Type B pancreatic cell (in vitro differentiated cells): Measurements from ENCODE around the gene NAALADL1. TPM values are rescaled to one million over a fixed set of nuclear protein-coding genes. Genes with fewer than 3 reads are reported as not detected.

Experiments
- DNase-seq: peaks from one replicate; pipeline ENCODE4 v3.0.0; 2021; ENCODE audit warnings: mixed read lengths; ENCODE audit not compliant: unreplicated experiment; ENCODE audit errors: extremely low spot score
- H3K27ac Mint-ChIP-seq: 2 replicates; pipeline ENCODE4 v1.8.0; 2021; ENCODE audit warnings: mild to moderate bottlenecking, mixed read lengths
- H3K27me3 Mint-ChIP-seq: 2 replicates; pipeline ENCODE4 v1.8.0; 2021; ENCODE audit warnings: mixed read lengths
- H3K36me3 Mint-ChIP-seq: 2 replicates; pipeline ENCODE4 v1.8.0; 2021; ENCODE audit warnings: mixed read lengths
- H3K4me1 Mint-ChIP-seq: one replicate; pipeline ENCODE4 v1.8.0; 2021; ENCODE audit warnings: mixed read lengths; ENCODE audit not compliant: unreplicated experiment
- H3K4me3 Mint-ChIP-seq: 2 replicates; pipeline ENCODE4 v1.8.0; 2021; ENCODE audit warnings: mild to moderate bottlenecking, mixed read lengths
- H3K9me3 Mint-ChIP-seq: 2 replicates; pipeline ENCODE4 v1.8.0; 2021; ENCODE audit warnings: mixed read lengths
- CTCF ChIP-seq: fragments of 200-600 bp; sonication (generic); conservative IDR thresholded peaks from 2 replicates; pipeline ENCODE4 v1.5.0; 2021; ENCODE audit warnings: antibody characterized with exemption, mild to moderate bottlenecking
- total RNA-seq: library from RNA; stranded (reverse); gene quantifications from 2 replicates; pipeline ENCODE4 v1.2.1, GENCODE V29; 2021; ENCODE audit warnings: low replicate concordance

The NAALADL1 gene
- total RNA-seq, 1 donor from 2014 or later = 1.2 TPM

- peak overlapping the region; percentile 93 for H3K27ac Mint-ChIP-seq
- peaks cover 4% of the 10 kb centered on the region for H3K4me1 Mint-ChIP-seq
- peaks cover 3% of the 10 kb centered on the region for H3K36me3 Mint-ChIP-seq
- no peaks in the 10 kb centered on the region for H3K27me3 Mint-ChIP-seq
- TF ChIP-seq CTCF = no peak
- H3K4me3 Mint-ChIP-seq = peak overlapping the region; percentile 93
- no peak for DNase-seq
- H3K9me3 Mint-ChIP-seq = no peaks in the 10 kb centered on the region
Measured at GRCh38 chr11:65040520-65040846, 17.9 kb downstream of the NAALADL1 start.

GRCh38 chr11:65036931-65037330 lies 21.4 kb downstream of the NAALADL1 start:
- Mint-ChIP-seq H3K4me3 (no peak overlapping the region), H3K27me3 (no peaks in the 10 kb centered on the region), H3K9me3 (no peaks in the 10 kb centered on the region), H3K4me1 (peaks cover 4% of the 10 kb centered on the region), H3K27ac (no peak overlapping the region), H3K36me3 (no peaks in the 10 kb centered on the region)
- no peak for TF ChIP-seq CTCF
- no peak for DNase-seq

GRCh38 chr11:65035579-65035978 lies 22.8 kb downstream of the NAALADL1 start:
- Mint-ChIP-seq H3K4me1 (peaks cover 2% of the 10 kb centered on the region), H3K27me3 (no peaks in the 10 kb centered on the region), H3K27ac (no peak overlapping the region), H3K4me3 (no peak overlapping the region), H3K36me3 (no peaks in the 10 kb centered on the region), H3K9me3 (no peaks in the 10 kb centered on the region)
- TF ChIP-seq CTCF = no peak
- no peak for DNase-seq

- no peak overlapping the region for H3K27ac Mint-ChIP-seq
- no peaks in the 10 kb centered on the region for H3K4me1 Mint-ChIP-seq
- H3K4me3 Mint-ChIP-seq = no peak overlapping the region
Measured at GRCh38 chr11:65034423-65034822, 23.9 kb downstream of the NAALADL1 start.

GRCh38 chr11:65032216-65032615 lies 26.1 kb downstream of the NAALADL1 start:
- TF ChIP-seq CTCF = no peak
- Mint-ChIP-seq H3K4me1 (peaks cover 7% of the 10 kb centered on the region), H3K9me3 (no peaks in the 10 kb centered on the region), H3K27ac (no peak overlapping the region), H3K27me3 (no peaks in the 10 kb centered on the region), H3K36me3 (no peaks in the 10 kb centered on the region), H3K4me3 (no peak overlapping the region)
- no peak for DNase-seq

More at GRCh38 chr11:65034423-65034822, 23.9 kb downstream of the NAALADL1 start:
- Mint-ChIP-seq H3K27me3 (no peaks in the 10 kb centered on the region), H3K9me3 (no peaks in the 10 kb centered on the region), H3K36me3 (no peaks in the 10 kb centered on the region)
- TF ChIP-seq CTCF = no peak
- no peak for DNase-seq
